Liver (tissue), 9 donors: ENCODE data around the gene ATF4. TPM values are rescaled to one million over a fixed set of nuclear protein-coding genes. Genes with fewer than 3 reads are reported as not detected.

Experiments used
- DNase-seq: peaks from one replicate; pipeline ENCODE4 v3.0.0-alpha.2; 2017; ENCODE audit warnings: low spot score
- H3K27ac ChIP-seq, 2 donors: one replicate each; pipeline ENCODE4 v1.7.0; 2013; ENCODE audit warnings: inconsistent platforms in 2 of 2, low read length in 2 of 2, control low read depth in 1 of 2, low read depth in 1 of 2, mild to moderate bottlenecking in 1 of 2
- H3K27me3 ChIP-seq, 4 donors: one replicate each; pipeline versions ENCODE4 v1.6.1 to v1.7.0; 2013; ENCODE audit warnings: low read length in 3 of 4, inconsistent platforms in 1 of 4, mild to moderate bottlenecking in 1 of 4, moderate library complexity in 1 of 4; ENCODE audit not compliant: control insufficient read depth in 4 of 4, insufficient read depth in 4 of 4
- H3K36me3 ChIP-seq, 4 donors: one replicate each; pipeline versions ENCODE4 v1.6.1 to v1.7.0; 2013; ENCODE audit warnings: low read length in 3 of 4, mild to moderate bottlenecking in 3 of 4, low read depth in 1 of 4, moderate library complexity in 1 of 4; ENCODE audit not compliant: control insufficient read depth in 4 of 4, insufficient read depth in 3 of 4
- H3K4me1 ChIP-seq, 4 donors: one replicate each; pipeline versions ENCODE4 v1.6.1 to v1.7.0; 2013; ENCODE audit warnings: low read length in 3 of 4, mild to moderate bottlenecking in 3 of 4, moderate library complexity in 1 of 4; ENCODE audit not compliant: control insufficient read depth in 4 of 4, insufficient read depth in 4 of 4
- H3K4me3 ChIP-seq, 3 donors: one replicate each; pipeline versions ENCODE4 v1.6.1 to v1.7.0; 2013; ENCODE audit warnings: low read length in 3 of 3, control low read depth in 1 of 3, low read depth in 1 of 3, mild to moderate bottlenecking in 1 of 3
- H3K9ac ChIP-seq, 2 donors: one replicate each; pipeline ENCODE4 v1.7.0; 2013; ENCODE audit warnings: low read length in 2 of 2, mild to moderate bottlenecking in 2 of 2, moderate library complexity in 2 of 2, control low read depth in 1 of 2, low read depth in 1 of 2
- H3K9me3 ChIP-seq, 4 donors: one replicate each; pipeline versions ENCODE4 v1.6.1 to v1.7.0; 2013; ENCODE audit warnings: low read length in 3 of 4; ENCODE audit not compliant: control insufficient read depth in 4 of 4
- ATF3 ChIP-seq: IDR thresholded peaks from 2 replicates; pipeline ENCODE4 v1.6.1; 2016; ENCODE audit warnings: antibody characterized with exemption
- CTCF ChIP-seq: fragments of 150-350 bp; IDR thresholded peaks from 2 replicates; pipeline ENCODE4 v1.5.1; 2017; ENCODE audit warnings: improper control_type of control experiment, low read depth, low read length; ENCODE audit not compliant: missing input control
- EGR1 ChIP-seq, 2 donors: IDR thresholded peaks; 2 replicates each; pipeline ENCODE4 v1.6.1; 2016 to 2018; ENCODE audit warnings: antibody characterized with exemption in 2 of 2, low read depth in 2 of 2
- FOXA1 ChIP-seq: IDR thresholded peaks from 2 replicates; pipeline ENCODE4 v1.6.1; 2016; ENCODE audit warnings: antibody characterized with exemption
- FOXA2 ChIP-seq: IDR thresholded peaks from 2 replicates; pipeline ENCODE4 v1.6.1; 2016; ENCODE audit warnings: antibody characterized with exemption
- GABPA ChIP-seq, 2 donors: IDR thresholded peaks in 1 of 2; conservative IDR thresholded peaks in 1 of 2; 2 replicates each; pipeline ENCODE4 v1.6.1; 2016; ENCODE audit warnings: antibody characterized with exemption in 2 of 2, mild to moderate bottlenecking in 1 of 2, moderate library complexity in 1 of 2
- HNF4A ChIP-seq, 2 donors: conservative IDR thresholded peaks; 2 replicates each; pipeline ENCODE4 v1.6.1; 2016; ENCODE audit warnings: antibody characterized with exemption in 2 of 2, mild to moderate bottlenecking in 2 of 2
- HNF4G ChIP-seq: IDR thresholded peaks from 2 replicates; pipeline ENCODE4 v1.6.1; 2016; ENCODE audit warnings: antibody characterized with exemption
- JUND ChIP-seq, 2 donors: IDR thresholded peaks; 2 replicates each; pipeline ENCODE4 v1.6.1; 2016; ENCODE audit warnings: antibody characterized with exemption in 2 of 2
- NR2F2 ChIP-seq: IDR thresholded peaks from 2 replicates; pipeline ENCODE4 v1.6.1; 2016; ENCODE audit warnings: antibody characterized with exemption
- RAD21 ChIP-seq, 2 donors: IDR thresholded peaks; 2 replicates each; pipeline ENCODE4 v1.6.1; 2016; ENCODE audit warnings: antibody characterized with exemption in 2 of 2, mild to moderate bottlenecking in 2 of 2
- REST ChIP-seq: IDR thresholded peaks from 2 replicates; pipeline ENCODE4 v1.6.1; 2016; ENCODE audit warnings: antibody characterized with exemption, mild to moderate bottlenecking
- RXRA ChIP-seq, 2 donors: IDR thresholded peaks; 2 replicates each; pipeline ENCODE4 v1.6.1; 2017 to 2018; ENCODE audit warnings: antibody characterized with exemption in 2 of 2, mild to moderate bottlenecking in 1 of 2
- TAF1 ChIP-seq: conservative IDR thresholded peaks from 2 replicates; pipeline ENCODE4 v1.6.1; 2016; ENCODE audit warnings: antibody characterized with exemption, mild to moderate bottlenecking
- WGBS: extraction: QIAGEN DNeasy Blood & Tissue Kit; methylation state at CpG from one replicate; pipeline ENCODE4 v1.1.7; 2013; 5-methylcytosine and 5-hydroxymethylcytosine counted together
- polyA plus RNA-seq, 2 donors: library from polyadenylated mRNA; stranded (reverse) in 1 of 2; unstranded in 1 of 2; fragments of 200-250 nt in 1 of 2; fragments of >200 nt in 1 of 2; fragmentation: Nextera tagmentation in 1 of 2; extraction: Ambion mirVana in 1 of 2; gene quantifications; one replicate each; pipeline versions ENCODE4 v1.2.1 to v1.2.3, GENCODE V29; 2013 to 2015
- total RNA-seq, 2 donors: library from RNA; depleted of rRNA; stranded (reverse); fragments of >200 nt; gene quantifications; one replicate each; pipeline ENCODE4 v1.2.3, GENCODE V29; 2014
- TF ChIP-seq, protein P1 (sequence below): IDR thresholded peaks from 2 replicates; pipeline ENCODE4 v1.6.1; 2016; ENCODE audit warnings: antibody characterized with exemption
- TF ChIP-seq, protein P2 (sequence below): IDR thresholded peaks from 2 replicates; pipeline ENCODE4 v1.6.1; 2016; ENCODE audit warnings: antibody characterized with exemption
- donor health status: healthy.
- donor health status: healthy.
- donor health status: healthy.
- donor health status: healthy.
- donor health status: healthy.

Gene ATF4
- total and polyA plus RNA-seq, 4 donors, result 112 to 211 (median 169) TPM

- H3K27ac ChIP-seq, result no peak overlapping the region
- no peaks in the 10 kb centered on the region for H3K36me3 ChIP-seq
- DNase-seq, result no peak
- peaks cover 0 to 13% (median 7%) of the 10 kb centered on the region in 4 donors for H3K4me1 ChIP-seq
- WGBS, result 76% methylated on average over 11 of the region's 11 CpGs
- no peak overlapping the region for H3K4me3 ChIP-seq
- H3K9ac ChIP-seq, result no peak overlapping the region
- no peak for TF ChIP-seq REST
- H3K9me3 ChIP-seq, result no peaks in the 10 kb centered on the region
- no peaks in the 10 kb centered on the region for H3K27me3 ChIP-seq
Observed at GRCh38 chr22:39474351-39475111, 45.8 kb upstream of the ATF4 start.

DNA sequence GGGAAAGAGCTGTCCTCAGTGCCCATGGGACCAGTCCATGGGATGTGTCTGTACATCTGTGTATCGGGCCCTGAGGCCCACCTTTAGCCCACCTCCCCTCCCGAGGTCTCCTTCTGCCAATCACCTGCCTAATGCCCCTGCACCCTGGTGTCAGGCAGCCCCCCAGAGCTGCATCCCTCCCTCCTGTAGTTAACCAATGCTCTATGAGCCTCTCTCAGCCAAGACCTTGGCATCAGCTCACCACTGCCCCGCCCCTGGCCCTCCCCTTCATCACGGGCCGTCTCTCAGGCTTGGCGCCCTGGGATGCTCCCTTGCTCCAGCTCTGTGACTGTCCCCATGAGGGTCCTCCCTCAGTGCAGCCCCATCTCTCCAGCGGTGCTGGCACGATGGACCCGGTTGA lies 45.0 kb upstream of the ATF4 start:
- H3K9ac ChIP-seq, result no peak overlapping the region
- no peak overlapping the region for H3K27ac ChIP-seq
- H3K27me3 ChIP-seq, result no peaks in the 10 kb centered on the region
- no peaks in the 10 kb centered on the region for H3K36me3 ChIP-seq
- TF ChIP-seq, protein P1, sequence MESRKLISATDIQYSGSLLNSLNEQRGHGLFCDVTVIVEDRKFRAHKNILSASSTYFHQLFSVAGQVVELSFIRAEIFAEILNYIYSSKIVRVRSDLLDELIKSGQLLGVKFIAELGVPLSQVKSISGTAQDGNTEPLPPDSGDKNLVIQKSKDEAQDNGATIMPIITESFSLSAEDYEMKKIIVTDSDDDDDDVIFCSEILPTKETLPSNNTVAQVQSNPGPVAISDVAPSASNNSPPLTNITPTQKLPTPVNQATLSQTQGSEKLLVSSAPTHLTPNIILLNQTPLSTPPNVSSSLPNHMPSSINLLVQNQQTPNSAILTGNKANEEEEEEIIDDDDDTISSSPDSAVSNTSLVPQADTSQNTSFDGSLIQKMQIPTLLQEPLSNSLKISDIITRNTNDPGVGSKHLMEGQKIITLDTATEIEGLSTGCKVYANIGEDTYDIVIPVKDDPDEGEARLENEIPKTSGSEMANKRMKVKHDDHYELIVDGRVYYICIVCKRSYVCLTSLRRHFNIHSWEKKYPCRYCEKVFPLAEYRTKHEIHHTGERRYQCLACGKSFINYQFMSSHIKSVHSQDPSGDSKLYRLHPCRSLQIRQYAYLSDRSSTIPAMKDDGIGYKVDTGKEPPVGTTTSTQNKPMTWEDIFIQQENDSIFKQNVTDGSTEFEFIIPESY, result no peak
- TF ChIP-seq JUND (IDR thresholded peaks at IDR 0.05), result no peak
- no peak for TF ChIP-seq HNF4A (conservative IDR thresholded peaks at IDR 0.05)
- TF ChIP-seq NR2F2, result no peak
- no peak for TF ChIP-seq REST
- TF ChIP-seq EGR1 (IDR thresholded peaks at IDR 0.05; ENCODE audit: low read depth in 2 of 2), result no peak
- TF ChIP-seq ATF3, result no peak
- TF ChIP-seq, protein P2, sequence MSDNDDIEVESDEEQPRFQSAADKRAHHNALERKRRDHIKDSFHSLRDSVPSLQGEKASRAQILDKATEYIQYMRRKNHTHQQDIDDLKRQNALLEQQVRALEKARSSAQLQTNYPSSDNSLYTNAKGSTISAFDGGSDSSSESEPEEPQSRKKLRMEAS, result no peak
- TF ChIP-seq FOXA1, result no peak
- TF ChIP-seq RXRA (IDR thresholded peaks at IDR 0.05), result no peak
- TF ChIP-seq CTCF, result no peak
- no peak for TF ChIP-seq RAD21 (IDR thresholded peaks at IDR 0.05)
- TF ChIP-seq TAF1, result no peak
- no peak for TF ChIP-seq FOXA2
- TF ChIP-seq HNF4G, result no peak
- no peak for TF ChIP-seq GABPA (IDR thresholded peaks at IDR 0.05 in 1 of 2, conservative IDR thresholded peaks at IDR 0.05 in 1 of 2)
- H3K4me3 ChIP-seq, result no peak overlapping the region
- peaks cover 0 to 10% (median 7%) of the 10 kb centered on the region in 4 donors for H3K4me1 ChIP-seq
- no peaks in the 10 kb centered on the region for H3K9me3 ChIP-seq
- no peak for DNase-seq
- 80% methylated on average over 9 of the region's 9 CpGs for WGBS
